Esophagus muscularis mucosa (tissue), 3 donors: Measurements from ENCODE around the gene CEP112.
"Not testable (repeated sequence)": the region's sequence is repeated elsewhere in the genome, so short reads cannot be mapped to it uniquely, and the experiment has no call there.

ENCODE experiments used
- CTCF ChIP-seq, 3 experiments: fragments of 200-600 bp in 2 of 3; fragments of 450-650 bp in 1 of 3; sonication (generic) in 2 of 3; IDR thresholded peaks; one replicate each; pipeline ENCODE4 v1.5.1; 2017 to 2019; ENCODE audit warnings: antibody characterized with exemption in 3 of 3, mild to moderate bottlenecking in 2 of 3, moderate library complexity in 1 of 3
- POLR2A ChIP-seq: fragments of 450-650 bp; IDR thresholded peaks from one replicate; pipeline ENCODE4 v1.6.1; 2017; ENCODE audit warnings: antibody characterized with exemption, moderate library complexity, mild to moderate bottlenecking, low read depth

GRCh38 chr17:65837232-65837631 lies 354.7 kb downstream of the CEP112 start:
- not testable (repeated sequence) for TF ChIP-seq CTCF (IDR thresholded peaks at IDR 0.05); POLR2A
